ENCODE results near the gene CCDC88C. TPM values are rescaled to one million over a fixed set of nuclear protein-coding genes. Genes with fewer than 3 reads are reported as not detected.
"Not testable (repeated sequence)": the region's sequence is repeated elsewhere in the genome, so short reads cannot be mapped to it uniquely, and the experiment has no call there.

Gene CCDC88C
- total RNA-seq, 2 donors from 2014 or later = 32.5 to 54.4 TPM

DNA sequence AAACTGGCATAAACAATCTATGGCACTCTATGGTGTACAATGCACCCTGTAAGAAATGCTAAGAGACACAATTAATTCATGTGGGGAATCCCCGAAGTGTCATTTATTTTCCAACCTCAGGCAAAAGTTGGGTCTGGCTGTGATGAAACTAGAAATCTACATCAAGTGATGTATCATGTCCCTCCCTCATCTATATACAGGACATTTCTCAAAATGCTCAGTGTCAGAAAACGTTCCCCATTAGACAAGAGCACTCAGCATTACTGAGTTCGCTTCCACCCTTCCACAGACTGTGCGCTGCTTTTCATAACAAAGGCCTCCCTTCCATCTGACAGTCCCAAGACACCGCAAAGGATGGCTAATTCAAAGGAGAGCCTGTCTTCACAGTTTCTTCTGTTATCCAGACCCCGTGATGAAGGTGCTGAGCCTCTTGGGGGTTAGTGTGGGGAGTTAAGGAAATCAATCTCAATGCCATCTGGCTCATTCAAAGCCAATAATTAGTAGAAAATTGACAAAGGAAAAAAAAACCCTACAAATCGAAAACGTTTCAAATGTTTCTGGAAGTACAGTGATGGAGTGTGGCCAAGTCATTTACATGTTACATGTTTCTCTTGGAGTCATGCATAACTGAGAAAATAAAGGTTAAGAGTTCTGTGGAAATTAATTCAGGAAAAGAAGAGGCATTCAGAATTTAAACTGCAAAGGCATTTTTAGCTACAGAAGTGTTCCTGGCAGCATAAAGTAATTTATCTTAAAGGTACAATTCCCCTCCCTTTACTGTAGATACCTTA lies 7.5 kb downstream of the CCDC88C start:
- Histone ChIP-seq H3K27ac (no peak overlapping the region), H3K4me1 (replicated peaks) (peaks cover 2% of the 10 kb centered on the region), H3K9me3 (no peaks in the 10 kb centered on the region), H3K36me3 (no peaks in the 10 kb centered on the region), H3K27me3 (replicated peaks; ENCODE audit: insufficient read depth) (no peaks in the 10 kb centered on the region), H3K4me3 (no peak overlapping the region)
- intact Hi-C loops (cut with DNase I) = no loop called here
- 63% methylated on average over 8 of the region's 8 CpGs for WGBS
- TF ChIP-seq POLR2A (IDR thresholded peaks at IDR 0.05) = no peak
- TF ChIP-seq, protein P1, sequence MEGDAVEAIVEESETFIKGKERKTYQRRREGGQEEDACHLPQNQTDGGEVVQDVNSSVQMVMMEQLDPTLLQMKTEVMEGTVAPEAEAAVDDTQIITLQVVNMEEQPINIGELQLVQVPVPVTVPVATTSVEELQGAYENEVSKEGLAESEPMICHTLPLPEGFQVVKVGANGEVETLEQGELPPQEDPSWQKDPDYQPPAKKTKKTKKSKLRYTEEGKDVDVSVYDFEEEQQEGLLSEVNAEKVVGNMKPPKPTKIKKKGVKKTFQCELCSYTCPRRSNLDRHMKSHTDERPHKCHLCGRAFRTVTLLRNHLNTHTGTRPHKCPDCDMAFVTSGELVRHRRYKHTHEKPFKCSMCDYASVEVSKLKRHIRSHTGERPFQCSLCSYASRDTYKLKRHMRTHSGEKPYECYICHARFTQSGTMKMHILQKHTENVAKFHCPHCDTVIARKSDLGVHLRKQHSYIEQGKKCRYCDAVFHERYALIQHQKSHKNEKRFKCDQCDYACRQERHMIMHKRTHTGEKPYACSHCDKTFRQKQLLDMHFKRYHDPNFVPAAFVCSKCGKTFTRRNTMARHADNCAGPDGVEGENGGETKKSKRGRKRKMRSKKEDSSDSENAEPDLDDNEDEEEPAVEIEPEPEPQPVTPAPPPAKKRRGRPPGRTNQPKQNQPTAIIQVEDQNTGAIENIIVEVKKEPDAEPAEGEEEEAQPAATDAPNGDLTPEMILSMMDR (IDR thresholded peaks at IDR 0.05) = no peak
- no peak for TF ChIP-seq POLR2AphosphoS5 (IDR thresholded peaks at IDR 0.05)
- DNase-seq (ENCODE audit: low spot score) = no peak

DNA sequence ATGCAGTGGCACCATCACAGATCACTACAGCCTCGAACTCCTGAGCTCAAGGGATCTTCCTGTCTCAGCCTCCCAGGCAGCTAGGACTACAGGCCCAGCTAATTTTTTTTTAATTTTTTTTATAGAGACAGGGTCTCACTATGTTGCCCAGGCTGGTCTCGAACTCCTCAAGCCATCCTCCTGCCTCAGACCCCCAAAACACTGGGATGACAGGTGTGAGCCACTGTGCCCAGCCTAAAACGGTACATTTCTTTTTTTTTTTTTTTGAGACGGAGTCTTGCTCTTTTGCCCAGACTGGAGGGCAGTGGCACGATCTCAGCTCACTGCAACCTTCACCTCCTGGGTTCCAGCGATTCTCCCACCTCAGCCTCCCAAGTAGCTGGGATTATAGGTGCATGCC lies 8.4 kb downstream of the CCDC88C start:
- DNase-seq (ENCODE audit: low spot score); intact Hi-C loops (cut with DNase I); H3K4me1 ChIP-seq (replicated peaks); H3K27ac ChIP-seq; H3K36me3 ChIP-seq; H3K27me3 ChIP-seq (replicated peaks; ENCODE audit: insufficient read depth); H3K9me3 ChIP-seq; H3K4me3 ChIP-seq: not testable (repeated sequence)
- WGBS = 96% methylated on average over 6 of the region's 6 CpGs

DNA sequence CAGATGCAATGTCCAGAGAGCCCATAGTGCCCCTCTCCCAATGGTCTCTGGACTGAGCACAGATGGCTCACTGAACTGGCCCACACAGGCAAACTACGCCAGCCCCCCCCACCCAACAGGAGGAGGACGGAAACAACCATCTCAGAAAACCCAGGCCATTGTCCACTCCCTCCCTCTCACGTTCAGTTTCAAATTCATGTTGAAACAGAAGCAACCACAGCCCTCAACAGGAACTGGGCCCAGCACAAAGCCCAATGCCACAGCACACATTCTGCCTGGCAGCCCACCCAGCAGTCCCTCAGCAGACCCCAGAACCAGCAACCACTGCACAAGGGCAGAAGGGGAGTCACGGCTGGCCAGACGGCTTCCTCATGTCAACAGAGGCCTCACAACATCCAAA lies 10.6 kb downstream of the CCDC88C start:
- Histone ChIP-seq H3K4me1 (replicated peaks) (peaks cover 7% of the 10 kb centered on the region), H3K36me3 (no peaks in the 10 kb centered on the region), H3K27me3 (replicated peaks; ENCODE audit: insufficient read depth) (no peaks in the 10 kb centered on the region), H3K27ac (no peak overlapping the region), H3K9me3 (no peaks in the 10 kb centered on the region), H3K4me3 (no peak overlapping the region)
- TF ChIP-seq POLR2AphosphoS5 (IDR thresholded peaks at IDR 0.05) = no peak
- TF ChIP-seq, protein P1 (IDR thresholded peaks at IDR 0.05) = no peak
- TF ChIP-seq POLR2A (IDR thresholded peaks at IDR 0.05) = no peak
- DNase-seq (ENCODE audit: low spot score) = no peak
- intact Hi-C loops (cut with DNase I) = no loop called here
- 77% methylated on average over 5 of the region's 5 CpGs for WGBS

DNA sequence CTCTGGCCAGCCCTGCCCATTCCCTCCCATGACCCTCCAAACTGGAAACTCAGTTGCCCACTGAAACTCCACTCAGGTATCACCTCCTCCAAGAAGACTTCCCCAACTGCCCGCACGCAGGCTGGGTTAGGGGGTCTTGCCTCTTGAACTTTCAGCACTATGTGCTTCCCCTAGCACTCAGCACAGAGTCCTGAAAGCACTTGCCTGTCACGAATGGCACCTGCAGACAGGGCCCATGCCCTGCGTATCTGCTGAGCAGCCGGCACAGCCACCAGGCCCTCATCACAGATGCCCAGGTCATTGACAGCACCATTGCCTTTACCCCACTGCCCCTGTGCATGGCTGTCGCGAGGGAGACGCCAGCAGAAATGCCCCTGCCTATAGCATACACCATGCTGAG lies 11.2 kb downstream of the CCDC88C start:
- Histone ChIP-seq H3K9me3 (no peaks in the 10 kb centered on the region), H3K27me3 (replicated peaks; ENCODE audit: insufficient read depth) (no peaks in the 10 kb centered on the region), H3K4me3 (no peak overlapping the region), H3K4me1 (replicated peaks) (peaks cover 7% of the 10 kb centered on the region), H3K36me3 (no peaks in the 10 kb centered on the region), H3K27ac (no peak overlapping the region)
- TF ChIP-seq, protein P1 (IDR thresholded peaks at IDR 0.05) = no peak
- TF ChIP-seq POLR2AphosphoS5 (IDR thresholded peaks at IDR 0.05) = no peak
- no peak for TF ChIP-seq POLR2A (IDR thresholded peaks at IDR 0.05)
- intact Hi-C loops (cut with DNase I) = no loop called here
- 93% methylated on average over 8 of the region's 8 CpGs for WGBS
- DNase-seq (ENCODE audit: low spot score) = no peak

DNA sequence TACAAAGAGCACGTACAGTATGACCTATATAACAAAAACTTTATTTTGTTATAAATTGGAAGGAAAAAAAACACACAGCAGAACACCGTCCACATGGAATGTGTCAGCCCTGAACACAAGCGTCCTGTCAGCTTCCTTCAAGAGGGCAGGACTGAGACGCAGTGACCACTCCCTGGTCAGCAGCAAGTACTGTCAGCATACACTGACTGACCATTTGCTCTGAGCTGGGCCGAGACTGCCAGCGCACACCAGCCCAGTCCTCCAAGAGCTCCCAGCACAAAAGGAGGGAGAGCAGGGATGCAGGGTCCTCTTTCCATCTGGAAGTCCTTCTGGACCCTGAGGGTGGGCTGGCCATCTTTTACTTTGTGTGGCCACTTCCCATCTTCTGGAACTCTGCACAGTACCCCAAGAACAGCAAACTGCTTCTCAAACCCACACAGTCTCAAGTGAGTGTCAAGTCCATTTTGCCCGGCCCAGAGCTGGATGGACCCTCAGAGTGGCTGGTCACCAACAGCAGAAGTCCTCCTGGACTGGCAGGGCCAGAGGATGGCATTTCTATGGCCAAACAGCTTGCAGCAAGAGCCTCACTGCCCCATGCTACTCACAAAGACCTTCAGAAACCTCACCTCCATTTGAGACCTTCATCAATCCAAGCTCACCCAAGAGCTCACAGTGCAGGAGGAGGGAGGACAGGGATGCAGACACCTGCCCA lies 11.7 kb downstream of the CCDC88C start:
- peaks cover 7% of the 10 kb centered on the region for H3K4me1 ChIP-seq (replicated peaks)
- TF ChIP-seq POLR2A (IDR thresholded peaks at IDR 0.05) (no peak), POLR2AphosphoS5 (IDR thresholded peaks at IDR 0.05) (no peak)
- TF ChIP-seq, protein P1 (IDR thresholded peaks at IDR 0.05) = no peak
- DNase-seq (ENCODE audit: low spot score) = peak; percentile 33

More for the DNA sequence above, 11.7 kb downstream of the CCDC88C start:
- H3K27me3 ChIP-seq (replicated peaks; ENCODE audit: insufficient read depth) = no peaks in the 10 kb centered on the region
- no peaks in the 10 kb centered on the region for H3K9me3 ChIP-seq
- WGBS = 49% methylated on average over 7 of the region's 7 CpGs
- H3K4me3 ChIP-seq = no peak overlapping the region
- intact Hi-C loops (cut with DNase I) = no loop called here
- H3K36me3 ChIP-seq = no peaks in the 10 kb centered on the region
- peak overlapping the region; percentile 23 to 54 for H3K27ac ChIP-seq

Measured in prostate gland (tissue), 2 donors.